Limb (tissue), 2 donors: Measurements from ENCODE around the gene ITPR3.

ENCODE experiments used
- DNase-seq, 2 donors: peaks; one replicate each; pipeline ENCODE4 v3.0.0-alpha.2; 2016; ENCODE audit errors: extremely low spot score in 2 of 2

Gene ITPR3

DNA sequence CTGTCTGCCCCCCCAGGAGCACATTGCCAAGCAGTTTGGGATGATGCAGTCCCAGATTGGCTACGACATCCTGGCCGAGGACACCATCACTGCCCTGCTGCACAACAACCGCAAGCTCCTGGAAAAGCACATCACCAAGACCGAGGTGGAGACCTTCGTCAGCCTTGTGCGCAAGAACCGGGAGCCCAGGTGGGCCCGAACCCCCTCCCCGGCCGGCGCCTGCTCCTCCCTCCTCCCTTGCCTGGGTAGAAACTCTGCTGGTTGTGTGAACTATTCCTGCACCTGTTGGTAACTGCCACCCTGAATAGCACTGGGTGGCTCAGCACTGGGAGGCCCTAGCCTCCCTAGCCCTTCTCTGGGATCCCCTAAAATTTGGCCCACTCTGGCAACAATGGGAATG, 46.7 kb downstream of the ITPR3 start:
- no peak for DNase-seq

DNA sequence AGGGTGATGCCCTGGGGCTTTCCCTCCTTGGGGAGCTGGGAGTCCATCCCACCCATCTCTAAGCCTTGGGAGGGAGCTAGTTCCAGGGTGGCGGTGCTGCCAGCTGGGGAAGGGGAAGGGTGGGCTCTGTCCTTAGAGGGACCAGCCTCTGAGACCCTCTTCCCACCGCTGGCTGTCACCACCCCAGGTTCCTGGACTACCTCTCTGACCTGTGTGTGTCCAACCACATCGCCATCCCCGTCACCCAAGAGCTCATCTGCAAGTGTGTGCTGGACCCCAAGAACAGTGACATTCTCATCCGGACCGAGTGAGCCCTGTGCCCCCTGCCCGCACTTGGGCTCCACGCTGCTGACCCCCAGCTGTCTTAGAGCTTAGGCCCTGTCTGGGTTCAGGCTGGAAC, 47.2 kb downstream of the ITPR3 start:
- DNase-seq, result no peak

DNA sequence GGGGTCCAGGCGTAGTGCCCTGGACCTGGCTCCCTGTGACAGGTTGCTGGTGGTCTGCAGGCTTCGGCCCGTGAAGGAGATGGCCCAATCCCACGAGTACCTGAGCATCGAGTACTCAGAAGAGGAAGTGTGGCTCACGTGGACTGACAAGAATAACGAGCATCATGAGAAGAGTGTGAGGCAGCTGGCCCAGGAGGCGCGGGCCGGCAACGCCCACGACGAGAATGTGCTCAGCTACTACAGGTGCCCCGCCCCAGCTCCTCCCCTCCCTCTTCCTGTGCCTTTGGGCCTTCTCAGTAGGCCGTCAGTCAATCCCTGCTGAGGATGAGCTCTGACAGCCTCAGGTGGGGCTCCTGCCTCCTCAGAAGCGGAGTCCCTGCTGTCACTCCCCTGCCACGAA, 47.8 kb downstream of the ITPR3 start:
- no peak for DNase-seq

DNA sequence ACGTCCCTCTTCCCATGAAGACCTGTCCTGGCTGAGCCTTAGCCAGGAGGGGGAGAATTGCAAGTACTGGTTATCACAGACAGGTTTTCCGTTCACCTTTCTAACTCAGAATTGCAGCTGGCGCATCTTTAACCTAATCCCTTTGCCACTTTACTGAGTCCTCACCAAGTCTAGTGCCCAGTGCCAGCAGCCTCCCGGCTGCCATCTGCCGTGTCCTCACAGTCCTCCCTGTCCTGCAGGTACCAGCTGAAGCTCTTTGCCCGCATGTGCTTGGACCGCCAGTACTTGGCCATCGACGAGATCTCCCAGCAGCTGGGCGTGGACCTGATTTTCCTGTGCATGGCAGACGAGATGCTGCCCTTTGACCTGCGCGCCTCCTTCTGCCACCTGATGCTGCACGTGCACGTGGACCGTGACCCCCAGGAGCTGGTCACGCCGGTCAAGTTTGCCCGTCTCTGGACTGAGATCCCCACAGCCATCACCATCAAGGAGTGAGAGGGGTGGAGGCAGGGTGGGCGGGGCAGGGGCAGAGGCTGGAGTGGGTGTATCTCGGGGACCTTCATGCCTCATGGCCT, 49.1 kb downstream of the ITPR3 start:
- no peak for DNase-seq

DNA sequence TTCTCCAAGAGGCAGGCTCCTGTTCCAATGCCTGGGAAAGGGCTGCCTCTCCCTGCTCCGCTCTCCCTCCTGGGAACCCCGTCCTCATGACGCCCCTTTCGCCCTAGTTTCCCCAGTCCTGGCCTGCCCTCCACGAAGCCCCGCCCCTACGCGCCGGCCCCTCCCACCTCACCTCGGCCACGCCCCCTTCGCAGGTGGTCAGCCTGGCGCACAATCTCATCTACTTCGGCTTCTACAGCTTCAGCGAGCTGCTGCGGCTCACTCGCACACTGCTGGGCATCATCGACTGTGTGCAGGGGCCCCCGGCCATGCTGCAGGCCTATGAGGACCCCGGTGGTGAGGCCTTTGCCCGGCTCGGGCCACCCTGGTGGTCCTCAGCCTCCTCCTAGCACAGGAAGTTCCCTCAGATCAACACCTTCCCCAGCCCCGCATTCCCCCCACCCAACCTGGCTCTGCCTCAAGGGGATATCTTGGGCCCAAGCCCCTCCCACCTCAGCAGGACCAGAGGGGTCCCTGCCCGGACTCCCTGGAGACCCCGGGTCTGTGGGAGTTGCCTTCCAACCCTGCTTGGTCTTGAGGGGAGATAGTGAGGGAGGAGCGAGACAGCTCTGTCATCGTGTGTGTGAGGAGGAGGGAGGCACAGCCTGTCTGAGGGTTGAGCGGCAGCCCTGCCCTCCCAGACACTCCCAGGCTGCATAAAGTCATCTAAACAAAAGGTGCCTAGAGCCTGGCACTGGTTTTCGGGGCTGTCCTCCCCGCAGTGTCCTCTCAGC, 50.0 kb downstream of the ITPR3 start:
- no peak for DNase-seq

DNA sequence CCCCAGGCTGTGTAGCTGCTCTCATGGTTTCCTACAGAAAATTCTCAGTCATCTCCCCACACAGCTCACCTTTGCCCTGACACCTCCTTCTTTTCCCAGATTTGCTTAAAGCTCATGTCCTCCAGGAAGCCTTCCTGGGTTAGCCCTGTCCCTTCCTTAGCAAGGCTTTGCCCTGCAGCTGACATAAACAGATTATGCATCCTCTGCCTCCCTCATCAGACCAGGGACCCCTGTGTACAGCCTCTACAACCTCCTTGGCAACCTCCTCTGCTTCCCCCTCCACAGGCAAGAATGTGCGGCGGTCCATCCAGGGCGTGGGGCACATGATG, 50.6 kb downstream of the ITPR3 start:
- no peak for DNase-seq

DNA sequence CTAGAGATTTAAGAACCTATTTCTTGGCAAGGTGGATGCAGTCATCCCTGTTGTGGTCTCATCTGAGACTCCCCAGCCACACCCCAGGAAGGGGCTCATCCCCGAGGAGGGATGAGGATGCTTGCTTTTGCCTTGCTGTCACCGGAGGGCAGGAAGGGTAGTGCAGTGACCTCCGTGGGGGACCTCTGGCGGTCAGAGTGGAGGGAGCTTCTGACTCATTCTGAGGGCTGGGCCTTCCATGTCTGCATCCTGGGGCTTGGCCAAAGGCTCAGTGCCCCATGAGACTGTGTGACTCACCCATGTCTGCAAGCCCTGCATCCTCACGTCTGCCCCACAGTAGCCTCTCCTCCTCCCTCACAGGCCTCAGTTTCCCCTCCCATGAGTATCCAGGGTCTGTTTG, 51.7 kb downstream of the ITPR3 start:
- DNase-seq, result no peak

DNA sequence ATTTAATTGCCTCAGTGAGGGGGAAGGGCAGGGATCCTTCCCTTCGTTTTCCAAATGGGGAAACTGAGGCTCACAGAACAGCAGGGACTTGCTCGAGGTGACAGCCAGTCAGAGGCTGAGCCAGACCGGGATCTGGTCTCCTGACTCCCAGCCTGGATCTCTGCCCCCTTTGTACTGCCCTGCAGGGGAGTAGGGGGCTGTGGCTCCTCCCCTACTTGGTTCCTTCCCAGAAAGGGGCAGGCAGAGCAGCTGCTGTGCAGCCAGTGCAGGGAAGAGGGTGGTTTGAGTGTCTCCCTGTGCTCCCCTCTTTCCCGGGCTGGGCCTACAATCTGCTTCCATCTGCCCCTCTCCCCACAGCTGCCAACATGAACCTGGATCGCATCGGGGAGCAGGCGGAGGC, 52.7 kb downstream of the ITPR3 start:
- no peak for DNase-seq

DNA sequence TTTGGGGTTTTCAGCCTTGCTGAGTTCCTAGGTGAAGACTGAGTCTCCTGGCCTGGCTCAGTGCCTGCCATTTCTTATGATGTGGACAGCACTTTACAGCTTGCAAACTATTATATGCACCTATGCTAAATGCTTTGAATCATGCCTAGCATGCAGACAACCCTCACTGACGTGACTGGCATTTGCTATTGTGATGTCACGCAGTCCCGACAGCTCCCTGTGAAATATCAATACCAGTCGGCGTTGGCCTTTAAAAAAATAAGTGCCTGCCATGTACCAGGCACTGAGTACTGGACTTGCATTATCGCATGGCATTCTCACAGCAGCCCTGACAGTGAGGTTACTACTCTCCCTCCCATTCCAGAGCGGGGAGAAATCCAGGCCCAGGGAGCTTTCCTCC, 54.8 kb downstream of the ITPR3 start:
- DNase-seq, result no peak

DNA sequence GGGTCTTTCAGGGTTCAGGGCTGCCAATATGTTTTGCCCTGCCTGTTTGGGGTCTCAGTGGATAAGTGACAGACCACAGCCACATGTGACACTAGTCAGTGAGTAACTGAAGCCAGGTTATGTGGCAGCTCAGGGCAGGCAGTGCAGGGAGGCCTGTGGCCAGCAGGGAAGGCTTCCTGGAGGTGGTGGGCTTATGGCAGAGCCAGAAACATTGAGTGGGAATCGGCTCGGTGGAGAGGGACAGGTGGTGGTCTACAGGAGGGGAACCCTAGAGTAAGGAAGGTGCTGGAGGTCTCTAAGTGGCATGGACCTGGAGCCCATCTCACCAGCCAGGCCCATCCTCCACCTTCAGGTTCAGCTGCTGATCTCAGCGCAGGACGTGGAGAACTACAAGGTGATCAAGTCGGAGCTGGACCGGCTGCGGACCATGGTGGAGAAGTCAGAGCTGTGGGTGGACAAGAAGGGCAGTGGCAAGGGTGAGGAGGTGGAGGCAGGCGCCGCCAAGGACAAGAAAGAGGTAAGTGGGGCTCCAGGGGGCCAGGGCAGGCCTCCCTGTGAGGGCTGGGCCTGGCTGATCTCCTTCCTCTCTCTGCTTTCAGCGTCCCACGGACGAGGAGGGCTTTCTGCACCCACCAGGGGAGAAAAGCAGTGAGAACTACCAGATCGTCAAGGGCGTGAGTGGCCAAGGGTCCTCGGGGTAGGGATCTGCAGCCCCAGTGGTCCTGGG, 55.5 kb downstream of the ITPR3 start:
- no peak for DNase-seq

DNA sequence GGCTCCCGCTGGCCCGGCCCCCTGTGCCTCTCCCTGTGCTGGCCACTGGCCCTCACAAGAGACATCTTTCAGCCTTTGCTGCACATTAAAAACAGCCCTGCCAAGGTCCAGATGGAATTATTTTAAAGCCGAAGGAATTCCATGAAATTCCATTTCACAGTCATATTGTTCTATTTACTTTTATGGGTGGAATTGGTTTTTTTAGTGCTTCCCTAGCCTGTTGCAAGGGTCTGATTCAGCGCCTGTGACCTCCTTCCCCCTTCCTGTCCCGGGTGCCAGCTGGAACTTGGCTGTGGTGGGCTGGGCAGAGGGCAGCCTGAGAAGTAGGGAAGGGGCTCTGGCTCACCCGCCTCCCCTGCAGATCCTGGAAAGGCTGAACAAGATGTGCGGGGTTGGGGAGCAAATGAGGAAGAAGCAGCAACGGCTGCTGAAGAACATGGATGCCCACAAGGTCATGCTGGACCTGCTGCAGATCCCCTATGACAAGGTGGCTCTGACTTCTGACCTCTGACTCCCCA, 56.1 kb downstream of the ITPR3 start:
- DNase-seq, result no peak

DNA sequence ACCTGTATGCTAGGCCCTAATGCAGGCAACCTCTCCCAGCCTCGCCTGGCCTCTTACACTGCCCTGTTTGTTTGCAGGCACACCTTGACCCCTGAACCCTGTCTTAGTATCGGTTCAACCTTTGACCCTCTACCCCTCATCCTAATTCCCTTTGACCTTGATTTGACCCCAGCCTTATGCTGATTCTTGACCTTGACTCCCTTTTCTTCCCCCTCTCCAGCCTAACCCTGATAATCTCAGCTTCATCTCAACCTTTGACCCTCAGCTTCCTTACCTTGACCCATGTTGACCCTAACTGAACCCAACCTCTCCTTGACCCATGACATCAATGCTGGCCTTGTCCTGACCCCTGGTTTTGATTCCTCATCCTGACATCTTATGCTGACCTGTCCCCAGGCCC, 56.6 kb downstream of the ITPR3 start:
- no peak for DNase-seq

DNA sequence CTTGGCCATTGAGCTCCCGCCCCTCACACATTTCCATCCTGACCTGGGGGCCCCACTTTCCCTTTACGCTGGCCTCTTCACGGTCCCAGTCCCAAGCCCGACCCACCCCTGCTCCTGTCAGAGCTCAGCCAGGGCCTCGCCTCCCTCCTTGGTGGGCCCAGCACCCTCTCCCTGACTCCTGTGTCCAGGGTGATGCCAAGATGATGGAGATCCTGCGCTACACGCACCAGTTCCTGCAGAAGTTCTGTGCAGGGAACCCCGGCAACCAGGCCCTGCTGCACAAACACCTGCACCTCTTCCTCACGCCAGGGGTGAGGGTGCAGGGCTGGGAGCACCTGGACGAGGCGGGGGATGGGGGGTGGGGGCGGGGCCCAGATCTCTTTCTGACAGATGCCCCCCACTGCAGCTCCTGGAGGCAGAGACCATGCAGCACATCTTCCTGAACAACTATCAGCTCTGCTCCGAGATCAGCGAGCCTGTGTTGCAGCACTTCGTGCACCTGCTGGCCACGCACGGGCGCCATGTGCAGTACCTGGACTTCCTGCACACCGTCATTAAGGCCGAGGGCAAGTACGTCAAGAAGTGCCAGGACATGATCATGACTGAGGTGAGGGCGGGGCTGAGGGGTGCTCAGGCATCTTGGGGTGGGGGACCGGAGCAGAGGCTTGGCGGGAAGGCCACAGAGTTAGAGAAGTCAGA, 57.3 kb downstream of the ITPR3 start:
- DNase-seq, result no peak

DNA sequence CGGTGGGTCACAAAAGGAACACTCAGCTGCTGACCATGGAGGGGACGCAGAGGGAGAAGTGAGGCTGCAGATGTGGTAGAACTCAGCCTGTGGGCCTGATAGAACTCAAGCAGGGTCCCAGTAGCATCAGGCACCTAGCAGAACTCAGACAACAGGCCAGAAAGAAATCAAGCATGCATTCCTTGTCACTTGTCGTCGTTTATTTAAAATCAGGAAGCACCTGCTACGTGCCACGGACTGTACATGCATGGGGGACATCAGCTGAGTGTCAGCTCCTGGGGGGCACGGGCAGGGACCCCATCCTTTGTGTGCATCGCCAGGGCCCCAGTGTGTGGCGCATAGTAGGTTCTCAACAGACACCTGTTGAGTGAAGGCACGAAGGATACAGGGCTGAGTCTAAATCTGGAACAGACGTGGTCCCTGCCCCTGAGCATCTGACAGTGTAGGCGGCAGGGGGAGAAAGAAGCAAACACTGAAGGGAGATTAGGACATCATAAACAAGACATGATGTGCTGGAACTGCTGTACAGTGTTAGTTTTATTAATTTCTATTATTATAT, 57.9 kb downstream of the ITPR3 start:
- no peak for DNase-seq

DNA sequence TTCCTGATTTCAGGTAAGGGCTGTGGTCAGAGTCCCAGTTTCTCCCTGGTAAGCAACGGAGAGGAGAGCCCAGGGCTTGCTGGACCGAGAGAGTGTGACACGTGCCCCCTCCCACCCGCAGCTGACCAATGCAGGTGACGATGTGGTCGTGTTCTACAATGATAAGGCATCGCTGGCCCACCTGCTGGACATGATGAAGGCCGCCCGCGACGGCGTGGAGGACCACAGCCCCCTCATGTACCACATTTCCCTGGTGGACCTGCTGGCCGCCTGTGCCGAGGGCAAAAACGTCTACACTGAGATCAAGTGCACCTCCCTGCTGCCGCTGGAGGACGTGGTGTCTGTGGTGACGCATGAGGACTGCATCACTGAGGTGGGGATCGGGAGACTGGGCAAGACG, 58.6 kb downstream of the ITPR3 start:
- no peak for DNase-seq

DNA sequence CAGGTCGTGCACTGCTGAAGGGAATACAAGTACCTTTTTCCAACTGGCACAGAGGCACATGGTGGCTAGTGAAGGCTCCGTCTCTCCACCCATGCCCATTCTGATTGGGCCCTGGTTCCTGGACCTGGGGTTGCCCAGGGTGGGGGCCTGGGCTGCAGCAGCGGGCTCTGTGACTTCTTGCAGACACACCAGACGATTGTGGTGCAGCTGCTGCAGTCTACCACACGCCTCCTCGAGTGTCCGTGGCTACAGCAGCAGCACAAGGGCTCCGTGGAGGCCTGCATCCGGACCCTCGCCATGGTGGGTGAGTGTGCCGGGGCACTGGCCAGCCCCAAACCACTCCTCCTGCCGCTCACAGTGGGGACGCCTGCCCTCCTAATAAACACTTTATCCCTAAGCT, 61.2 kb downstream of the ITPR3 start:
- no peak for DNase-seq

DNA sequence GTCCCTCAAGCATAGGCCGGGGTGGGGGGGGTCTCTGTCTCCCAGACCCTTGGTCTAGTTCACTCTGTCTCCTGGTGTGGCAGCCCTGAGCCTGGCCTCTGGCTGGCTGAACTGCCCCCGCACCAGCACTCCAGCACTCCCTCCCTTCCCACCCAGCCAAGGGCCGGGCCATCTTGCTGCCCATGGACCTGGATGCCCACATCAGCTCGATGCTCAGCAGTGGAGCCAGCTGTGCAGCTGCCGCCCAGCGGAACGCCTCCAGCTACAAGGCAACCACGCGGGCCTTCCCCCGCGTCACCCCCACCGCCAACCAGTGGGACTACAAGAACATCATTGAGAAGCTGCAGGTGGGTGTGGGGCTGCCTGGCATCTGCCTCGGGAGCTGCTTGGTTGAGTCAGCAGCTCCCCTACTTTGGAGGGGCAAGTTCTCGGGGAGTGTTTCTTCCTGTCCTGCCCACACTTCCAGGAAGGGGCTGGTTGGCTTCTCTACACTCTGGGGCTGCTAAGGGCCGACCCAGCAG, 62.0 kb downstream of the ITPR3 start:
- no peak for DNase-seq

DNA sequence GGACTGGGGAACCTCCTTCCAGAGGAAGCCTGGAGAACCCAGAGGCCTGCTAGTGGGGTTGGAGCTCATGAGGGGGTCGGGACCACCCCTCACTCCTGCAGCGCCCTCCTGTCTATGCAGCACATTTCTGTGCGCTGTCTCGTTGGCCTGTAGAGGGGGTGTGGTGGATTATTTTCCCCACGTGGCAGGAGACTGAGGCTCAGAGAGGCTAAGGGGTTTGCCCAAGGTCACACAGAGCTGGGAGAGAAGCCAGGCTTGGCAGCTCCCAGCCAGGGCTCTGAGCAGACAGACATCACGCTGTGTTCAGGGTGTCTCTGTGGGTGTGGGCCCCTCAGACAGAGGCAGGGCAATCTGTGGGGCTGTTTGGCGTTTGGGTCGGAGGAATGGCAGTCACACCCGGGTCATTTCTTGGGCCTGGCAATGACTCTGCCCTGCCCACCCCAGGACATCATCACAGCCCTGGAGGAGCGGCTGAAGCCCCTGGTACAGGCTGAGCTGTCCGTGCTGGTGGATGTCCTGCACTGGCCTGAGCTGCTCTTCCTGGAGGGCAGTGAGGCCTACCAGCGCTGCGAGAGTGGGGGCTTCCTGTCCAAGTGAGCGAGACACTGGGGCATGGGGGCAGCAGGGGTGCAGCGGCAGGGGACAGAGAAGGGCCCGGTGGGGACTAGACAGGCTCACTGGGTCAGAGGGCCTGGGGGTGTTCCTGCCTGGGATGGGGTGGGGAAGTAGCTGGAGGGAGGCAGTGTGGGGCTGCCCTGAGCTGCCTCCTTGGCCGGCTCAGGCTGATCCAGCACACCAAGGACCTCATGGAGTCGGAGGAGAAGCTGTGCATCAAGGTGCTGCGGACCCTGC, 62.7 kb downstream of the ITPR3 start:
- DNase-seq, result no peak

DNA sequence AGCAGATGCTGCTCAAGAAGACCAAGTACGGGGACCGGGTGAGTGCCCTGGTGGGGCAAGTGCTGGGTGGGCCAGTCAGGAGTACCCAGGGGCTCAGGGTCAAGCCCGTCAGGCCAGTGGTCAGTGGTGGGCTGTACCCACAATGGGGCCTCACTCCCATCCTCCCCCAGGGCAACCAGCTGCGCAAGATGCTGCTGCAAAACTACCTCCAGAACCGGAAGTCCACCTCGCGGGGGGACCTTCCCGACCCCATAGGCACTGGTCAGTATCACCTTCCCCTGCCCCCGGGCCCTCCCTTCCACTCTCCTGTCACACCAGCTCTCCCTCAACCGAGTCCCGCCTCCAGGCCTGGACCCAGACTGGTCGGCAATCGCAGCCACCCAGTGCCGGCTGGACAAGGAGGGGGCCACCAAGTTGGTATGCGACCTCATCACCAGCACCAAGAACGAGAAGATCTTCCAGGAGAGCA, 63.3 kb downstream of the ITPR3 start:
- no peak for DNase-seq

DNA sequence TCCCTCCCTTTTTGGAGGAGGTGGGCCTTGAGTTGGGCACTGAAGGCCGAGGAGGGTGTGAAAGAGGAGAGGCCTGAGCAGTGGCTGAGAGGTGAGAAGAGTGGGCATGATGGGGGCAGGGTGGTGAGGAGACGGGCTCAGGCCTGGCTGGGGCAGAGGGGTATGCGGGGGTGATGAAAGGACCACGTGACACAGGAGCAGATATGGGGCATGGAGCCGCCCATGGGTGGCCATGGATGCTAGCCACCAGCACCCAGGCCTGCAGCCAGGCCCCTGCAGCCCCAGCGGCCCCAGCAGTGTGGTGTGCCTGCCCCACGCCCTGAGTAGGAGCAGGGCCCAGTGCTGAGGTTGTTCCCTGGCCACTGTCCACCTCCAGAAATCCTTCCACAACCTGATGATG, 63.9 kb downstream of the ITPR3 start:
- no peak for DNase-seq
